CD4-positive, alpha-beta T cell (primary cell): Measurements from ENCODE around the gene MAPK8IP1. TPM values are rescaled to one million over a fixed set of nuclear protein-coding genes. Genes with fewer than 3 reads are reported as not detected.
"Not testable (repeated sequence)": the region's sequence is repeated elsewhere in the genome, so short reads cannot be mapped to it uniquely, and the experiment has no call there.

ENCODE experiments used
- ATAC-seq: fragments of 200-7000 bp; cut with Tn5 transposase; one replicate; pipeline ENCODE4 v1.10.0; 2022; ENCODE audit warnings: mild to moderate bottlenecking; ENCODE audit not compliant: poor library complexity
- CTCF ChIA-PET: fragments of 350-600 bp; sonication (Branson Sonifier 250); formaldehyde crosslinking; loops from one replicate; lab custom pipeline; 2021; ENCODE audit warnings: antibody characterized with exemption, inconsistent platforms; lab: Charles Lee
- POLR2A ChIA-PET: fragments of 350-600 bp; sonication (Branson Sonifier 250); formaldehyde crosslinking; loops from one replicate; lab custom pipeline; 2021; ENCODE audit warnings: antibody characterized with exemption, inconsistent platforms; lab: Charles Lee
- DNase-seq, 14 experiments: peaks; one replicate each; pipeline ENCODE4 v3.0.0-alpha.2; 2013 to 2020; ENCODE audit warnings: mixed read lengths in 2 of 14
- H3K27ac ChIP-seq, 2 donors: one replicate each; pipeline versions ENCODE4 v1.5.1 to v1.7.0; 2013; ENCODE audit warnings: low read length in 2 of 2, low read depth in 1 of 2, mild to moderate bottlenecking in 1 of 2
- H3K27me3 ChIP-seq, 2 experiments: 1 replicate in 1 of 2; 2 replicates in 1 of 2; pipeline versions ENCODE4 v1.6.1 to v1.7.0; 2013; ENCODE audit warnings: low read length in 2 of 2, control low read depth in 1 of 2, mild to moderate bottlenecking in 1 of 2, moderate library complexity in 1 of 2; ENCODE audit not compliant: insufficient read depth in 2 of 2, control insufficient read depth in 1 of 2
- H3K36me3 ChIP-seq: one replicate; pipeline ENCODE4 v1.6.1; 2013; ENCODE audit warnings: low read length, control low read depth; ENCODE audit not compliant: insufficient read depth
- H3K4me1 ChIP-seq: one replicate; pipeline ENCODE4 v1.6.1; 2013; ENCODE audit warnings: low read length, control low read depth; ENCODE audit not compliant: insufficient read depth
- H3K4me3 ChIP-seq: one replicate; pipeline ENCODE4 v1.5.1; 2013; ENCODE audit warnings: mild to moderate bottlenecking, low read length, moderate library complexity
- H3K9me3 ChIP-seq, 2 experiments: 1 replicate in 1 of 2; 2 replicates in 1 of 2; pipeline versions ENCODE4 v1.6.1 to v1.7.0; 2013; ENCODE audit warnings: low read length in 2 of 2, mild to moderate bottlenecking in 2 of 2, control low read depth in 1 of 2, moderate library complexity in 1 of 2; ENCODE audit not compliant: control insufficient read depth in 1 of 2, insufficient read depth in 1 of 2
- H3K27ac Mint-ChIP-seq: one replicate; pipeline ENCODE4 v1.8.0; 2020; ENCODE audit warnings: mixed read lengths
- H3K27me3 Mint-ChIP-seq: one replicate; pipeline ENCODE4 v1.8.0; 2021; ENCODE audit warnings: mixed read lengths
- H3K36me3 Mint-ChIP-seq: one replicate; pipeline ENCODE4 v1.8.0; 2021; ENCODE audit warnings: low read depth, mixed read lengths
- H3K4me1 Mint-ChIP-seq: one replicate; pipeline ENCODE4 v1.8.0; 2021; ENCODE audit warnings: low read depth, mixed read lengths
- H3K4me3 Mint-ChIP-seq: one replicate; pipeline ENCODE4 v1.8.0; 2020; ENCODE audit warnings: mild to moderate bottlenecking, mixed read lengths
- H3K9me3 Mint-ChIP-seq: one replicate; pipeline ENCODE4 v1.8.0; 2020; ENCODE audit warnings: mixed read lengths
- CTCF ChIP-seq: fragments of 200-600 bp; IDR thresholded peaks from one replicate; pipeline ENCODE4 v1.8.0; 2022; ENCODE audit warnings: antibody characterized with exemption, mild to moderate bottlenecking
- intact Hi-C, 2 experiments: fragments of 100-400 bp; cut with DNase I in 1 of 2; cut with micrococcal nuclease in 1 of 2; formaldehyde crosslinking; loops; one replicate each; pipeline versions ENCODE4 v1.15.1 to v1.9.0; 2023 to 2025; cut with DNase I, micrococcal nuclease
- total RNA-seq, 174 experiments: library from RNA in 2 of 174; stranded (reverse) in 2 of 174; gene quantifications; one replicate each; pipeline ENCODE4 v1.2.3 and lab custom pipeline; 2021 to 2026

Gene MAPK8IP1
- total RNA-seq, 2 experiments from 2014 or later, result 2.3 to 2.4 TPM

DNA sequence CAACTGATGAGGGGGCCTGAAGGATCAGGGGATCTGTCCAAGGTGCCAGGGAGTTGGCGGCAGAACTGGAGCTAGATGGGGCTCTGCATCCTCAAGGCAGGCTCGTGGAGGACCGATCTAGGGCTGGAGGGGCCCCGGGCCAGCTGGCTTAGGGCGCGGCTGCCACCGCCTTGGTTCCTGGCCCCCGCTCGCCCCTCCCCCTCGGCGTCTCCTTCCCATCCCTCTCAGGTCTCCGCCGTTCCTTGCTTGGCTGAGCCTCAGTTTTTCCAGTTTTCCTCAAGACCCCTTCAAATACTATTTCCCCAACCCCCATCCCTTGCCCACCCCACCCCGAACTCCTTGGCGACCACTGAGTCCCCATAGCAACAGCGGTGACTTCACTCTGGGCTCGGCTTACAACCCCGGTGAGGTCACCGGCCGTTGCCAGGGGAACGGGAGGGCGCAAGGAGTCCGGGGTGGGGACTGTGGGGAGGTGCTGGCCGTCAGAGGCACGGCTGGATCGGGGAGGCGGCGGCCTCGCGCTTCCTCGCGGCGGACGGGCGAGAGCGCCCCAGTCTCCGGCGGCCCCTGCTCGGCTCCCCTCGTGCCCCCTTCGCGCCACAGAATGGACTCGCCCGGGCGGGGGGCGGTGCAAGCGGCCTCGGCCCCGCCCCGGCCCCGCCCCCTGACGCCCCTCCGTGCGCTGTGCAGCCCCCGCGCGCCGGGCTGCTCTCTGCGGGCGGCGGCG is 14.2 kb downstream of the MAPK8IP1 start:
- POLR2A ChIA-PET, result interaction anchor here (1.9 kb wide), 1 partner anchor 18 kb away, joined by 10 read pairs; the partner anchor contains the start of gene PEX16
- peaks cover 0 to 12% of the 10 kb centered on the region in 2 experiments for H3K9me3 ChIP-seq
- H3K36me3 ChIP-seq, result no peaks in the 10 kb centered on the region
- peaks cover 53% of the 10 kb centered on the region for H3K27me3 Mint-ChIP-seq
- H3K4me1 Mint-ChIP-seq, result peaks cover 13% of the 10 kb centered on the region
- no peak for TF ChIP-seq CTCF
- ATAC-seq (peak; percentile 70), DNase-seq (peak in 13 of 14 experiments; percentile 30 to 87 (median 53))
- H3K4me3 Mint-ChIP-seq, result peak overlapping the region; percentile 45
- H3K4me3 ChIP-seq, result peak overlapping the region; percentile 34
- intact Hi-C loops, result loop anchor here in 1 of 2 experiments (2.0 kb wide), 1 partner anchor 17 kb away; the partner anchor contains the start of gene PEX16
- no peak overlapping the region for H3K27ac Mint-ChIP-seq
- H3K27ac ChIP-seq, result no peak overlapping the region
- peaks cover 17% of the 10 kb centered on the region for H3K4me1 ChIP-seq
- CTCF ChIA-PET, result no interaction called here
- no peaks in the 10 kb centered on the region for H3K9me3 Mint-ChIP-seq
- H3K27me3 ChIP-seq, result peaks cover 41 to 53% of the 10 kb centered on the region in 2 experiments
- no peaks in the 10 kb centered on the region for H3K36me3 Mint-ChIP-seq

DNA sequence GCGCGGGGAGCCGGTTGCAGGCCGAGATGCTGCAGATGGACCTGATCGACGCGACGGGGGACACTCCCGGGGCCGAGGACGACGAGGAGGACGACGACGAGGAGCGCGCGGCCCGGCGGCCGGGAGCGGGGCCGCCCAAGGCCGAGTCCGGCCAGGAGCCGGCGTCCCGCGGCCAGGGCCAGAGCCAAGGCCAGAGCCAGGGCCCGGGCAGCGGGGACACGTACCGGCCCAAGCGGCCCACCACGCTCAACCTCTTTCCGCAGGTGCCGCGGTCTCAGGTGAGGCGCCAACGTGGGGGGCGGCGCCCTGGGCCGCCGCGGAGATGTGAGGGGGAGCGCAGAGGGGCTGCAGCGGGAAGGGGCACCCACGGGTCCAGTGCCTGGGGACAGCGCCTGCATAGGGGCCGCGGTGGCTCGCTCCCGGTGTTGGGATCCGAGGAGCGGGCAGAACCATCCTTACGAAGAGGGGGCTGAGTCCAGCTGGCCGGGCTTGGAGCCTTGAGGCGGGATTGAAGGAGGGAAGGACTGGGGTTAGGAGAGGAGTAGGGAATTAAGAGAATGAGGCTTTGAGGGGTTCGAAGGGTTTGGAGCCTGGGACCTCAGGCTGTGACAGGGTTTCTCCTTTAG is 14.8 kb downstream of the MAPK8IP1 start:
- peaks cover 0 to 12% of the 10 kb centered on the region in 2 experiments for H3K9me3 ChIP-seq
- H3K36me3 Mint-ChIP-seq, H3K9me3 Mint-ChIP-seq, H3K36me3 ChIP-seq, CTCF ChIA-PET, H3K27ac Mint-ChIP-seq, POLR2A ChIA-PET, H3K4me3 ChIP-seq, DNase-seq, H3K27ac ChIP-seq: not testable (repeated sequence)
- ATAC-seq, result peak; percentile 8
- H3K27me3 ChIP-seq, result peaks cover 35 to 48% of the 10 kb centered on the region in 2 experiments
- peaks cover 47% of the 10 kb centered on the region for H3K27me3 Mint-ChIP-seq
- peaks cover 19% of the 10 kb centered on the region for H3K4me1 ChIP-seq
- intact Hi-C loops, result loop anchor here in 1 of 2 experiments (2.0 kb wide), 1 partner anchor 17 kb away; the partner anchor contains the start of gene PEX16
- H3K4me3 Mint-ChIP-seq, result peak overlapping the region; percentile 68
- H3K4me1 Mint-ChIP-seq, result peaks cover 13% of the 10 kb centered on the region

DNA sequence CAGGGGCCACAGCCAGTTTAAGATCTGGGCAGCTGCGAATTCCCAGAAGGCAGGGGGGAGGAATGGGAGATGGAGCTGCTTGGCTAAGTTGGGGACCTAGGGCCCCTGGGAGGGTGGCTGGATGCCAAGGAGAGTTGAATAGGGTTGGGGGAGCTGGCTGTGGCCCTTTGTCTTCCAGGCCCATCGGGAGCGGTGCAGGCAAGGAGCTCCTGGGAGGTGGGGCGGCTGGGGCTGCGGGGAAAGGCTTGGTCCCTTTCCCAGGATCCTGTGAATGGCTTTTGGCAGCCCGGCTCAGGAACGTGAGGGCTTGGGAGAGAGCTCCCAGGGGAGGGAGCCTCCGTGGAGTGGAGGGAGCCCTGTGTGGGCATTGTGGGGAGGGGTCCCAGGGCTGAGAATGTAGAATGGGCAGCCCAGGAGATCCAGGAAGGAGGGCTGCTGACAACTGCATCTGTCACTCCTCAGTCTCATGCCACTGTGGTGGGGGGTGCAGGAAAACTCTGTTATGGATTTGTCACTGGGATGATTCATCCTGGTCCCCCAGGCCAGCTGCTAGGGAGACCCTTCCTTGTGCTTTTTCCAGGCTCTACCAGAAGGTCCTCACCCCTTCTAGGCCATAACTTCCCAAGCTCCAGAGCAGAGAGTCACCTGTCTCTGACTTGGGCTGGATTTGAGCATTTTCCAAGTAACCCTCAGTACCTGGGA is 15.6 kb downstream of the MAPK8IP1 start:
- peaks cover 31 to 43% of the 10 kb centered on the region in 2 experiments for H3K27me3 ChIP-seq
- CTCF ChIA-PET, result no interaction called here
- Mint-ChIP-seq H3K27ac (no peak overlapping the region), H3K4me1 (peaks cover 13% of the 10 kb centered on the region), H3K9me3 (no peaks in the 10 kb centered on the region), H3K36me3 (no peaks in the 10 kb centered on the region), H3K27me3 (peaks cover 41% of the 10 kb centered on the region), H3K4me3 (peak overlapping the region; percentile 68)
- intact Hi-C loops, result loop anchor here in 1 of 2 experiments (2.0 kb wide), 1 partner anchor 16 kb away; the partner anchor contains the start of gene PEX16
- ATAC-seq, result no peak
- no peak for TF ChIP-seq CTCF
- no peak overlapping the region for H3K4me3 ChIP-seq
- POLR2A ChIA-PET, result no interaction called here
- H3K4me1 ChIP-seq, result peaks cover 24% of the 10 kb centered on the region
- H3K36me3 ChIP-seq, result no peaks in the 10 kb centered on the region
- peaks cover 0 to 12% of the 10 kb centered on the region in 2 experiments for H3K9me3 ChIP-seq
- H3K27ac ChIP-seq, result no peak overlapping the region
- DNase-seq, result no peak
